NCI-H510A (cell line): ENCODE measurements around the gene SPRYD3.

Experiments used
- DNase-seq: peaks from one replicate; lab custom pipeline; 2025; lab: John Stamatoyannopoulos, UW

Gene SPRYD3

DNA sequence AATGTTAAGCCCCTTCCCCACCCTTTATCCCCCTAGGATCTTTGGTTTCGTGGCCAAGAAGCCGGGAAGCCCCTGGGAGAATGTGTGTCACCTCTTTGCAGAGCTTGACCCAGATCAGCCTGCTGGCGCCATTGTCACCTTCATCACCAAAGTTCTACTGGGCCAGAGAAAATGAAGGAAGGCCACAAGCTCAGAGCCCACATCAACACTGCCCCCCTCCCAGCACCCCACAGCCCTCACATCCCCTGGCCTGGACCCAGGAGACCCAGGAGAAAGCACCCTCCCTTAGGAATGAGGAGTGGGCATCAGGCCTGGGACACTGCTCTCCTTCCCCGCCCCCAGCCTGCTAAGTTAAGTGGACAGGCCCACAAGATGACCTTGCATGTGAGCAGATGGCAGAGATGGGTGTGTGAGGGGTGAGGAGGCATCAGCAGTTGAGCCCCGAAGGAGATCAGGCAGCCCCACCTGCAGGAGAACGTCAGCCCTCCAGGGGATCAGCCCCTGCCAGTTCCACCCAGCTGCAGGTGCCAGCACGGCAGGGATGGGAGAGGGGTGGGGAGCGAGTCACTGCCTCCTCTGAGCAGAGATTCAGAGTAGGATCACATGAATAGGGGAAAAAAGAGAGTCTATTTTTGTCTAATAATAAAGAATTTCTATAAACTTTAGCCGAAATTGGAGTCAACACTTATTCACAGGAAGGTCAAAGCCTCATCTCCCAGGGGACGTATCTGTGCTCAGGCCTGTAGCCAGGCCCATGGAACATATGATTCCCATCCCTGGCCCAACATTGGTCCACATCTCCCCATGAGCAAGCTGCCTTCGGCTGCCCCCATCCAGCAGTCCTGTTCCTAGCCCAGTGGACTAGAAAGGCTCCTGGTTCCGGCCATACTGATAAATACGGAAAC, 15.2 kb downstream of the SPRYD3 start:
- no peak for DNase-seq

DNA sequence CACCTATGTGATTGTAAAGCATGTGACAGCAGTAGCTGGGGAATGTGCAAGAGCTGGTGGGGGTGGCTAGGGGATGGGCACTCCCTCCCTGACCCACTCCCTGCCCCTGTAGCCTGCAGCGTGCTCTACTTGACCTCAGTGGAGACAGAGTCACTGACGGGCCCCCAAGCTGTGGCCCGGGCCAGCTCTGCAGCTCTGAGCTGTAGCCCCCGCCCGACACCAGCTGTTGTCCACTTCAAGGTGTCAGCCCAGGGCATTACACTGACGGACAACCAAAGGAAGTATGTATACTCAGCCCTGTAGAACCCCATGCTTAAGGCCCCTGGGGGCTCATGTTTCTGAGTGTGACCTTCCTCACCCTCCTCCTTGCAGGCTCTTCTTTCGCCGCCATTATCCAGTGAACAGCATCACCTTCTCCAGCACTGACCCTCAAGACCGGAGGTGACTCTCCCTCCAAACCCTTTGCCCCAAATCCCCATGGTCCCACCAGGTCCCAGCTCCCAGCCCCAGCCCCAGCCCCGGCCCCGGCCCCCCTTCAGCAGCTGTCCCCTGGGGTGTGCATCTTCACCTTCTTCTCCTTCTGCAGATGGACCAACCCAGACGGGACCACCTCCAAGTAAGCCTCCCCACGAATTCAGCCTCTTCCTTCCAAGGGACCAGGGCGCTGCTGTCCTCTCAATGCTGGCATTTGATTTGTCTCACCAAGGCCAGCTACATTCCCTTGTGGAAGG, 16.0 kb downstream of the SPRYD3 start:
- no peak for DNase-seq

DNA sequence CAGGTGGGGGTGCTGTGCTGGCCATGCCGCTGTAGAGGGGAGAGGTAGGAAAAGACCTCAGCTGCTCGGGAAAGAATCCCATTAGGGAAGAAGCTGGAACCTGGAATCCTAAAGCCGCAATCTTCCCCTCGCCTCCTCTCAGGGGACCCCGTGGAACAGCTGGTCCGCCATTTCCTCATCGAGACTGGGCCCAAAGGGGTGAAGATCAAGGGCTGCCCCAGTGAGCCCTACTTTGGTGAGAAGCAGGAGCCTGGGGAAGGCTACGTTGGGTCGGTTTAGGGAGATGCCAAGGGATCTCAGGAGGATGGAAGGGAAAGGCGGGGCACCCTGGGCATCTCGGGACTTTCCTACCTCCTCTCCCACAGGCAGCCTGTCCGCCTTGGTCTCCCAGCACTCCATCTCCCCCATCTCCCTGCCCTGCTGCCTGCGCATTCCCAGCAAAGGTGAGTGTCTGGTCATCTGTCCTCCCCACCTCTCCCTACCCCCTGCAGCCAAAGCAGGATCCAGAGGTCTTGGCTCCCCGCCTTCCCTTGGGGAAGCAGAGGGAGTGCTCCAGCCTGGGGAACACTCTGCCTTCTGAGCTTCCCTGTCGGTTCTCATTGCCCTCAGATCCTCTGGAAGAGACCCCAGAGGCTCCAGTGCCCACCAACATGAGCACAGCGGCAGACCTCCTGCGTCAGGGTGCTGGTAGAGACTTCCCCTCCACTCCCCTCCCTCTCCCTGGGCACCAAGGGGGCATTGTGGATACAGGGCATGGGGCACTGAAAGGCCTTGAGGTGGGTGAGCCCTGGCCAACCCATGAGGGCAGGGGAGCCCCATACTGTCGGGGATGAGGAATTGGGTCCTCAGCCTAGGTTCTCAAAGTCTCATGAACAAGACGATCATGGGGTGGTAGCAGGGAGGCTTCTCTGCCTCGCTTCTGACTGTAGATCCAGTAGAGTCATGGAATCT, 16.9 kb downstream of the SPRYD3 start:
- DNase-seq = no peak

DNA sequence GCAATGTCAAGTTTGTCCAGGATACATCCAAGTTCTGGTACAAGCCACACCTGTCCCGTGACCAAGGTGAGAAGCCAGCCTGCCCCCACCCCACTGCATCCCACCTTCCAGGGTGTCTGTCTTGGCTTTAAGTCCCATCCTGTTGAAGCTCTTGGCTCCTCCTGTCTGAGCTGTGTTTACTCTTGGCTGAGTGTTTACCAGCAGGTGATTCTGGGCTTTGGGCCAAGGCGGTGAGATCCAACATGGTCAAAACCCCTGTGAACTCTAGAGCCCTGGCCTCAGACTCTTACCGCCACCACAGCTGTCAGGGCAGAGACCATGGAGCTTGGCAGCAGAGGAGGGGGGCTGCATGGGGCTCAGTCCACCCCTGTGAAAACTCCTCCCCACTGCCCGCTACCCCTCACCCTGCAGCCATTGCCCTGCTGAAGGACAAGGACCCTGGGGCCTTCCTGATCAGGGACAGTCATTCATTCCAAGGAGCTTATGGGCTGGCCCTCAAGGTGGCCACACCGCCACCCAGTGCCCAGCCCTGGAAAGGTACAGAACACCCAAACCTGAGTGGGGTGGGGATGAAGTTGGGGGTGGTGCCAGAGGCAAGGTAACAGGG, 17.7 kb downstream of the SPRYD3 start:
- peak; percentile 68 for DNase-seq

DNA sequence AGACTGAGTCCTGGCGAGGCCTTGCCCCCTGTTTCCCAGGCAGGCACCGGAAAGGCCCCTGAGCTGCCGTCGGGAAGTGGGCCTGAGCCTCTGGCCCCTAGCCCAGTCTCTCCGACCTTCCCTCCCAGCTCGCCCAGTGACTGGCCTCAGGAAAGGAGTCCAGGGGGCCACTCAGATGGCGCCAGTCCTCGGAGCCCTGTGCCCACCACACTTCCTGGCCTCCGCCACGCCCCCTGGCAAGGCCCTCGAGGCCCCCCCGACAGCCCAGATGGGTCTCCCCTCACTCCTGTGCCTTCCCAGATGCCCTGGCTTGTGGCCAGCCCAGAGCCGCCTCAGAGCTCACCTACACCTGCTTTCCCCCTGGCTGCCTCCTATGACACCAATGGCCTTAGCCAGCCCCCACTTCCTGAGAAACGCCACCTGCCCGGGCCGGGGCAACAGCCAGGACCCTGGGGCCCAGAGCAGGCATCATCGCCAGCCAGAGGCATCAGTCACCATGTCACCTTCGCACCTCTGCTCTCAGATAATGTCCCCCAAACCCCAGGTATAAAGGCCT, 18.4 kb downstream of the SPRYD3 start:
- DNase-seq = peak; percentile 81

DNA sequence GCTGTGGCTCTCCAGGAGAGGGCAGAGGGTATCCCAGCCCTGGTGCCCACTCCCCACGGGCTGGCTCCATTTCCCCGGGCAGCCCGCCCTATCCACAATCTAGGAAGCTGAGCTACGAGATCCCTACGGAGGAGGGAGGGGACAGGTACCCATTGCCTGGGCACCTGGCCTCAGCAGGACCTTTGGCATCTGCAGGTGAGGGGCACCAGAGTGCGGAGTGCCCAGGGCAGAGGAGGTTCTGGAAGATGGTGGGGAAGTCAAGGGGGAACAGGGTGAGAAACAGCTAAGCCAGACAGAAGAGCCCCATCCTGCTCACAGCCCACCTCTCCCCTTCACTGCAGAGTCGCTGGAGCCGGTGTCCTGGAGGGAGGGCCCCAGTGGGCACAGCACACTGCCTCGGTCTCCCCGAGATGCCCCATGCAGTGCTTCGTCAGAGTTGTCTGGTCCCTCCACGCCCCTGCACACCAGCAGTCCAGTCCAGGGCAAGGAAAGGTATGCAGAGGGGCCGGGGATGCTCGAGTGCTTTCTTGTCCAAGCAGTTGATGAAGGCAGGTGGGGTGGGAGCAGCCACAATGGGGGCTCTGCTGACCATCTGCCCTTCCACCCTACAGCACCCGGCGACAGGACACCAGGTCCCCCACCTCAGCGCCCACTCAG, 19.0 kb downstream of the SPRYD3 start:
- no peak for DNase-seq

DNA sequence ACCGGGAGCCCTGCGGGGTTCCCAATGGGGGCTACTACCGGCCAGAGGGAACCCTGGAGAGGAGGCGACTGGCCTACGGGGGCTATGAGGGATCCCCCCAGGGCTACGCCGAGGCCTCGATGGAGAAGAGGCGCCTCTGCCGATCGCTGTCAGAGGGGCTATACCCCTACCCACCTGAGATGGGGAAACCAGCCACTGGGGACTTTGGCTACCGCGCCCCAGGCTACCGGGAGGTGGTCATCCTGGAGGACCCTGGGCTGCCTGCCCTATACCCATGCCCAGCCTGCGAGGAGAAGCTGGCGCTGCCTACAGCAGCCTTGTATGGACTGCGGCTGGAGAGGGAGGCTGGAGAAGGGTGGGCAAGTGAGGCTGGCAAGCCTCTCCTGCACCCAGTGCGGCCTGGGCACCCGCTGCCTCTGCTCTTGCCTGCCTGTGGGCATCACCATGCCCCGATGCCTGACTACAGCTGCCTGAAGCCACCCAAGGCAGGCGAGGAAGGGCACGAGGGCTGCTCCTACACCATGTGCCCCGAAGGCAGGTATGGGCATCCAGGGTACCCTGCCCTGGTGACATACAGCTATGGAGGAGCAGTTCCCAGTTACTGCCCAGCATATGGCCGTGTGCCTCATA, 19.6 kb downstream of the SPRYD3 start:
- DNase-seq = no peak

DNA sequence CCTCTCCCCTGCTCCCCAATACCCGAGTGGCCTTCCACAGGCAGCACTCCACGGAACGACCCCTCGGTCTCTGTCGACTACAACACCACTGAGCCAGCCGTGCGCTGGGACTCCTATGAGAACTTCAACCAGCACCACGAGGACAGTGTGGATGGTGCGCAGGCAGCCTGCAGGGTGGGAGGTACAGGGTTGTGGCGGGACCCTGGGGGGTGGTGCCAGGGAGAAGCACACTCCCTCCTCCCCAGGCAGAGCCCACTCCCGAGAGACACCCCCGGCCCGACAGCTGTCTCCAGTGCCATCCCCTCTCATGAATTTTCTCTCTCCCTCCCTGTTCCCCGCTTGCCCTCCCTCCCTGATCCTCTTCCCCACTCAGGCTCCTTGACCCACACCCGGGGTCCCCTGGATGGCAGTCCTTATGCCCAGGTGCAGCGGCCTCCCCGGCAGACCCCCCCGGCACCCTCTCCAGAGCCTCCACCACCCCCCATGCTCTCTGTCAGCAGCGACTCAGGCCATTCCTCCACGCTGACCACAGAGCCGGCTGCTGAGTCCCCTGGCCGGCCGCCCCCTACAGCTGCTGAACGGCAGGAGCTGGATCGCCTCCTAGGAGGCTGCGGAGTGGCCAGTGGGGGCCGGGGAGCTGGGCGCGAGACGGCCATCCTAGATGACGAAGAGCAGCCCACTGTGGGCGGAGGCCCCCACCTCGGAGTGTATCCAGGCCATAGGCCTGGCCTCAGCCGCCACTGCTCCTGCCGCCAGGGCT, 20.3 kb downstream of the SPRYD3 start:
- no peak for DNase-seq

DNA sequence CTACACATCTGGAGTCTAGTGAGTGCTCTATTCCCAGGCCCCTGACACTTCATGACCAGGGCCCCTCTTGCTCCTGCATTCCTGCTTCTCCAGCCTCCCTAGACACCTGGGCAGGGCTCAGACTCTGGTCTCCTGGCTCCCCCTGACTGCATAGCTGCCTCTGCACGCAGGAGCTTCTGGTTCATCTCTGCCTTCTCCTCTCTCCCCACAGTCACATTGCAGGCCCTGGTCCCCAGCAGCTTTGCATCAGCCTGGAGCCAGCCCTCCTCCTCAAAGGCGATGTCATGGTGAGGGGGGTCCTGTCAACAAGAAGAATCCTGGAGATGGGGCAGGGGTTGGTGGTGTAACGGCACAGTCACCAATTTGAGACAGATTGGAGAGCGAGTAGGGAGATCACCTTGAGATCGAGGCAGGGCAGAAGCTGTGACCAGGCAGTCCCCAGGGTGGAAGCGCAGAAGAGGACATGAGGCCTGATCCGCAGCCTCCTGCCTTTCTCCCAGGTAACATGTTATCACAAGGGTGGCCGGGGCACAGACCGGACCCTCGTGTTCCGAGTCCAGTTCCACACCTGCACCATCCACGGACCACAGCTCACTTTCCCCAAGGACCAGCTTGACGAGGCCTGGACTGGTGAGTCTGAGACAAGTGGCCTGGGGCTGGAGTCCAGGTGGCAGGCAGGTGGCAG, 21.2 kb downstream of the SPRYD3 start:
- no peak for DNase-seq

DNA sequence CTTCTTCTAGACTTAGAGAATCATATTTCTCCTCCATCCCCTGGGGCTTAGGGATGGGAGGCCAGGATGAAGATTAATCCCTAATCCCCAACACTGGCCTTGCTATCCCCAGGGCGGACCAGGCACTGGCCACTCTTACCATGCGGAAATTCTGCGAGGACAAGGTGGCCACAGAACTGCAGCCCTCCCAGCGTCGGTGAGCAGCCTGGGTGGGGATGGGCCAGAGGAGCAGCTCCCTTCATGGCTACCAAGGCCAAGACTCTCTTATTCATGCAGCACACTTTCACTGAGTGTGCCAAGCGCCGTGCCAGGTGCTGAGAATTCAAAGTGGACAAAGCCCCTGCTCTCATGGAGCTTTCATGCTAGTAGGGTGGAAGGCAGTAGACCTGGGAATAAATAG, 22.3 kb downstream of the SPRYD3 start:
- DNase-seq = no peak

DNA sequence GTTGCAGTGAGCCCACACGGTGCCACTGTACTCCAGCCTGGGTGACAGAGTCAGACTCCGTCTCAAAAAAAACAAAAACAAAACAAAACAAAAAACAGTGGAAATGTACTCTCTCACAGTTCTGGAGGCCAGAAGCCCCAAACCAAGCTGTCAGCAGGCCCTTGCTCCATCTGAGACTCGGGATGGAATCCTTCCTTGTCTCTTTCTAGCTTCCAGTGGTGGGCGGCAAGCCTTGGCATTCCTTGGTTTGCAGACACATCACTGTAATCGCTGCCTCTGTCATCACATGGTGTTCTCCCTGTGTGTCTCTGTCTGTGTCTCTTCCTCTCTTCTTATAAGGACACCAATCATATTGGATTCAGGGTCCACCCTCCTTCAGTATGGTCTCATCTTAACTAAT, 22.9 kb downstream of the SPRYD3 start:
- no peak for DNase-seq

DNA sequence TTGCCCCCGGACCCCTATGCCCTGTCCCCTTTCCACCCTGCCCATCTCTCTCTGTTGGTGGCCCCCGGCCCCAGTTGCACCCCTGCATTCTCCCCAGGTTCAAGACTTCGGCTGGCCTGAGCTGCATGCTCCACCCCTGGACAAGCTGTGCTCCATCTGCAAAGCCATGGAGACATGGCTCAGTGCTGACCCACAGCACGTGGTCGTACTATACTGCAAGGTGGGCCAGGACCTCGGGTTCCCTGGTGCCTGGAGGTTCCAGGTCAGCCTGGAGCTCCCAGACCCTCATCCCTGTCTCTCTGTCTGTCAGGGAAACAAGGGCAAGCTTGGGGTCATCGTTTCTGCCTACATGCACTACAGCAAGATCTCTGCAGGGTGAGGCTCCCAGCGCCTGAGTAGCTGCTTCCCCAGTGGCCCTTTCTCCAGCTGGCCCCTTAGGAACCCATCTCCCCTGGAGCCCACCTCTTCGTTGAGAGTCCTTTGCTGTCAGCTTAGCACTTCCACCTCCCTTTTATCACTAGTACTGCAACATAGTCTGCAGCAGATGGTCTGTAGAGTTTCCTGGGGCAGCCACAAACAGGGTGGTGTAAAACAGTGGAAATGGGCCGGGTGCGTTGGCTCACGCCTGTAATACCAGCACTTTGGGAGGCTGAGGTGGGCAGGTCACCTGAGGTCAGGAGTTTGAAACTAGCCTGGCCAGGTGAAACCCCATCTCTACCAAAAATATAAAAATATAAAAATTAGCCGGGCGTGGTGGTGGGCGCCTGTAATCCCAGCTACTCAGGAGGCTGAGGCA, 23.5 kb downstream of the SPRYD3 start:
- no peak for DNase-seq

DNA sequence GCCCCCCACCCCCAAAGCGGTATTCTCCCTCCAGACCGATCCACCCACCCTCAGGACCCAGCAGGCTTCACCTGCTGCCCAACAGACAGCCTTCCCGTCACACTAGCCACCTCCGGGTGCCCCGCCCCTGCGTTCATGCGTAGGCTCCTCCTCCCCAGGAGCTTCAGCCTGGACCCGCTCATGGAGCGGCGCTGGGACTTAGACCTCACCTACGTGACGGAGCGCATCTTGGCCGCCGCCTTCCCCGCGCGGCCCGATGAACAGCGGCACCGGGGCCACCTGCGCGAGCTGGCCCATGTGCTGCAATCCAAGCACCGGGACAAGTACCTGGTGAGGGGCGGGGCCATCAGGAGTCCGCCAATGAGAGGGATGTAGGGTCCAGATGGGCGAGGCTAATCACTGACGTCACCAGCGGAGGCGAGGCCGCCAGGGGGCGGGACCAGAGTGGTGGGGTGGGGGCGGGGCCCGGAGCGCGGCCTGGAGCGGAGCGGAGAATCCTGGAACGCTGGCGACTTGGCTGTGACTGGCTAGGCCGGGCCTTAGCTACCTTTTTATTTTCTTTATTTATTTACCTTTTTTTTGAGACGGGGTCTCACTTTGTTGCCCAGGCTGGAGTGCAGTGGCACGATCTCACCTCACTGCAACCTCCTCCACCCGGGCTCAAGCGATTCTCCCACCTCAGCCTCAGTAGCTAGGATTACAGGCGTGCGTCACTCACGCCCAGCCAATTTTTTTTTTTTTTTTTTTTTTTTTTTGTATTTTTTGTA, 24.9 kb downstream of the SPRYD3 start:
- DNase-seq = peak; percentile 98

DNA sequence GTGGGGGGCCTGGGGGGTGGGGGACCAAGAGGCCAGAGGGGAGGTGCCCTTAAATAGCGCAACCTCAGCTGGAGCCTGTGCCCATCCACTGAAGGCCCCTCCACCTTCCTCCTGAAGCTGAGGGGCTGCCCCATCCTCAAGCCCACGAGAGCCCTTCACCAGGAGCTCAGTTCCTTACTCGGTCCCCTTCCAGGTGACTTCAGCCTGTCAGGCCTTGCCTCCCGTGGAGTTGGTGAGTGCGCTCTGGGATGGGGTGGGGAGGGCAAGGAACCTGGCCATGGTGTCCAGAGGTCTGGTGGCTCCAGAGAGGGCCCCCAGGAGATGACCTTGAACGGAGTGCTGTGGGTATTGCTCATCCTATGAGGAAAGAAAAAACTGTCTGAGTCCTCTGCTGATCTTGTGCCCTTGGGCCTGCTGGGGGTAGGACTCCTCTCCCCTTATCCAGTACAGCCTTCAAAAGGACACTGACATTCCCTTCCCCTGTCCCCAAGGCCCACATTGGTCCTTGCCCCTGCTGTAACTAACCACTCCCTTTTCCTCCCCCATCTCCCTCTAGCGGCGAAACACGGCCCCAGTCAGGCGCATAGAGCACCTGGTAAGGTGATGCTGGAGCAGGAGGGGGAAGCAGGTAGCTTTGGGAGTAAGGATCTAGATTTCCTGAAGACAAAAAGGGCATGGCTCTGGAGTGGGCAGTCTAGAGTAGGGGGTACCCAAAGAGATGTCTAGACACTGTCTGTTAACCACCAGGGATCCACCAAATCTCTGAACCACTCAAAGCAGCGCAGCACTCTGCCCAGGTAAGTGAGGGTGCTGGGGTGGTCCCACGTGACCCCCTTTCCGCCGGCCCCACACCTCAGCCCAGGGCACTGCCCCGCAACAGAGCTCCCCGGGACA, 25.7 kb downstream of the SPRYD3 start:
- peak; percentile 66 for DNase-seq

DNA sequence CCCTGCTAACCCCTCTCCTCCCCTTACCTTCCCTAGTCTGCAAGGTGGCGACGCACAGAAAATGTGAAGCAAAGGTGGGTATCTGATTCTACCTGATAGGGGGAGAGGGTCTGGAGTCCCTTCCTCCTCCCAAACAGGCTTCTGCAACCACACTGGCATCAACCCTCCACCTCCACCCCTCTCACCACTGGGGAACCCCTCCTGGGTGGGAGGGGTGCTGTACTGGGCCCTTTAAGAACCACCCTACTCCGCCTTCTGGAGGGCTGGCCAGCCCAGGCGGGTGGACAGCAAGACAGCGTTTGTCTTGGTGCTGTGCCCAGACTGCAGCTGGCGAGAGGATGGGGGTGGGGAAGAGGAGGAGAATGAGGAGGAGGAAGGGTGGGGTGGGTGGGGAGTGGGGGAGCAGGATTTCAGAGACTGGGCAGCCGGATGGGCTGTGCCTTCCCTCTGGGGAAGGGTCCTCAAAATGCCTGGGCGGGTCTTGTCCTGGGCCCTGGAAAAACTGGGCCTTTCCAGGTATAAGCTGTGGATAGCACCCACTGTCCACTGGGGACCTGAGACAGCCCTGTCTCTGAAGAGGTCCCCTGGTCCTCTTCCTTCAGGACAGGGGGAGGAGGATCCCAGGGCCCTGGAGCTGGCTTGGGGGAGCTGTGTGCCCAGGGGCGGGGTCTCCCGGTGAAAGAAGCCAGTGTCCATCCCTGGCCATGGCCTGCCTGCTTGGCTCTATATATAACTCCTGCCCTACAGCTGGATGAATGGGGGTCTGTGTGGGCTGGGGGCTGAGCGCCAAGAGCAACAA, 26.6 kb downstream of the SPRYD3 start:
- DNase-seq = peak; percentile 49
